ENCODE measurements around the gene ZFAND3.

ZFAND3 gene

DNA sequence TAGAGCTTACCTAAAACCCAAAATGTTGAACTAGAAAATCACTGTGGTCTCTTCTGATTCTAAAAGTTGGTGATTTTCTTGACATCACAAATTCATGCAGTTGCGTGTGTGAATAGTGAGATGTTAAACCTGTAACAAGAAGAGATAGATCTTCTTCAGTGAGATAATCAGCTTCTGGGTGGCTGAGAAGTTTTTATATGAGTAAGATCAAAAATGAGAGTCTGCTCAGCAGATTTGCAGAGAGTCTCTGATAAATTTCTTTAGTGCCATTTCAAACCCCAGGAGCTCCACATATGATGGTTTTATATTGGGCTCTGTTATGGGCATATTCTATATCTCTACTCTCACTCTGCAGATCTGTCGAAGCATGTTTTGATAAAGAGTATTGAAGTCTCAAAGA, 185.4 kb downstream of the ZFAND3 start:
- DNase-seq (ENCODE audit: low read depth), result no peak

DNA sequence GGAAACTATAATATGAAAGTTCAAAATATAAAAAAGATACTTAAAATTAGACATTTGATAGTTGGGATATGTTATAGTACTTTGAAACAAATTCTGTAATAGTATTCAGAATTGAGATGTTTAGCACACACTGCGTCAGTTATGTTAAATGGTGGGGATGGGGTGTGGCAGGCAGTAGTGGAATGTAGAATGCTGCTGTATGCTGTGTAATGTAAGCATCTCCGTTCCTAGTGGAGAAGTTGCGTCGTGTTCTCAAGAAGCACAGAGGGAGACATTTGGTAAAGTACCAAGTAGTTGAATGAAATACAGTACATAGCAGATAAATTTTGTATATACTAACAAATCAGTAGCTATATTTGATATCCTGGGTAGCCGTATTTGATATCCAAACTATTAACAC, 192.4 kb downstream of the ZFAND3 start:
- no peak for DNase-seq (ENCODE audit: low read depth)

DNA sequence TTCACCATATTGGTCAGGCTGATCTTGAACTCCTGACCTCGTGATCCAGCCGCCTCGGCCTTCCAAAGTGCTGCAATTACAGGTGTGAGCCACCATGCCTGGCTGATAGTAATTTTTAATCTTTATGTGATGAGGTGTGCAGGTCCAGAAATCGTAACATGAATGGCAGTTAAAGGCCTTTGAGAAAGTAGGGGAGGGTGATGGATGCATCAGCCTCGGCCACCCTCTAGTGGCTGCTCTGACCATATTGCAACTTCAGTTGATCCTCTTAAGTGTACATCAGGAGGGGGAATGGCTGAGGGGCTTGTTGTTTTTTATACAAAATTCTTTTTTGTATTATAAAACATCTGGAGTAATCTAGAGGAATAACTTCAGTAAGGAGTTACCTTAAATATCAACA, 193.0 kb downstream of the ZFAND3 start:
- no peak for DNase-seq (ENCODE audit: low read depth)

DNA sequence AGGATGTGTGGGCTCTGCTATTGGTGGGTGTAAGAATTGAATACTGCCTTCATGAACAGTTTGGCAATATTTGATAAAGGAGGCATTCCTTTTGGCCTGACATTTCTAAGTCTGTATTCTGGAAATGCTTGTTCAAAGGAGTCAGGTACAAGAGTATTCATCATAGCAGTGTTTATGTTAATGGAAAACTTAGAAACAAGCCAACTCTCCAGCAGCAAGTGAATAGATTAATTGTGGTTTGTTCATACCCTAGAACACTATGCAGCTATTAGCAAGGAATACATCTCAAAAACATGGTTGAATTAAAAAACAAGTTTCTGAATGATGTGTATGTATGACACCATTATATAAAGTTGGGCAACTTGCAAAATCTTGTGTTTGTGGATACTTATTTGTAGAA, 195.8 kb downstream of the ZFAND3 start:
- DNase-seq (ENCODE audit: low read depth), result no peak

DNA sequence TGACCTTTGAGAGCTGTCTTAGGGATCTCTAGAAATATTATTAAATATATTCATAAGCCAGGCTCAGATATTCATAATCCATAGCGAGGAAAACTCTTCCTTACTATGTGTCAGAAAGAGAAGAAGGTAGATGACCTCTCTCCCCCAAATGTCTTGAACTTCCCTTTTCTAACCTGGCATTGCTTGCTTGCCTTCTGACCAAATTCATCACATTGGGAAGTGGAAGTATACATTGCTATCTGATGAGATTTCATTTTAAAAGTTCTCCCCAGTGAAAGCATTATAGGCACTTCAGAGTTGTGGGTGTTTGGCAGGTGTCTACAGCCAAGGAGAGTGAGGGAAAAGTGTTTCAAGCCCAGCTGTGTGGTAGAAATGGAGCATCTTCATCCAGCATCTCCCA, 197.3 kb downstream of the ZFAND3 start:
- no peak for DNase-seq (ENCODE audit: low read depth)

DNA sequence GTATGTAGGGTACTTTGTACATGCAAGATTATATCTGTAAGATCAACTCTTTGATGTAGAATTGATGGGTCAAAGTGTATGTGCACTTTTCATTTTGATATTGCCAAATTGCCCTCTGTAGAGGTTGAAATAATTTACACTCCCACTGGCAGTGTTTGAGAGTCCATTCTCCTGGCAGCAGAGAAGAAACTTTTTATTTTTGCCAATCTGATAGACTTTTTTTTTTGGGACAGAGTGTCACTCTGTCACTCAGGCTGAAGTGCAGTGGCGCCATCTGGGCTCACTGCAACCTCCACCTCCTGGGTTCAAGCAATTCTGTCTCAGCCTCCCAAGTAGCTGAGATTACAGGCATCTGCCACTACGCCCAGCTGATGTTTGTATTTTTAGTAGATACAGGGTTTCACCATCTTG, 199.2 kb downstream of the ZFAND3 start:
- DNase-seq (ENCODE audit: low read depth), result no peak

DNA sequence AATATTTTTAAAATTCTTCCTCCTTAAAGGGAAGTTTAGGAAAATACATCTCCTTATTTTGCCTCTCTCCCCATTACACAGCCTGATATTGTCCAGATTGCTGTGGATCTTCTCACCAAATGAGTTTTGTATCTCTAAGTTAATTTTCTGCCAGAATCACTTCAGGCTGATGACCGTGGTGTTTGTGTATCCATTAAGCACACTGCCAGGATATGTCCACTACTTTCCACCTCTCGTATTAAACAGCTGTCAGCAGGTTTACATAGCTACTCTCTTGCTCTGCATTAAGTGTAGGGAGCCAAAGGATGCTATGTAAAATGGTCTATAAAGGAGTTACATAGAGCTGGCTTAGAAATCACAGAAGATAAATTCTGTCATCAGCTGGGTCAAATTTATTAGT, 201.1 kb downstream of the ZFAND3 start:
- no peak for DNase-seq (ENCODE audit: low read depth)

DNA sequence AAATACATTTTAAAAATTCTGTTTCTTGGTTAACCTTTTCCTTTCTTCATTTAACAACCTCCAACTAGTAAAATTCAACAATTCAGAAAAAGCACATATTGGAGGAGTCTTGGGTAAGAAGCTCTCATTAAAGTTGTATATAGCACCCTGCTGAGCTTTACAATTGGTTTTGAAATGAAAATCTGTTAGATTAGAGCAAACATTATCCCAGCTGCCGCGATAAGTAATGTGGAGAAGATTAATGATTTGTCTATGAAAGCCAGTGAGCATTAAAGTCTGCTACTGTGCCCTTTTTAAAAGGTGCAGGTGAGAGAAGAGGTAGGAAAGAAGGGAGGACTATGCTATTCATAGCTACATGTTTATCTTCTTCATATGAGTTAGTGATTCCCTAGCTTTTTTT, 201.5 kb downstream of the ZFAND3 start:
- no peak for DNase-seq (ENCODE audit: low read depth)

DNA sequence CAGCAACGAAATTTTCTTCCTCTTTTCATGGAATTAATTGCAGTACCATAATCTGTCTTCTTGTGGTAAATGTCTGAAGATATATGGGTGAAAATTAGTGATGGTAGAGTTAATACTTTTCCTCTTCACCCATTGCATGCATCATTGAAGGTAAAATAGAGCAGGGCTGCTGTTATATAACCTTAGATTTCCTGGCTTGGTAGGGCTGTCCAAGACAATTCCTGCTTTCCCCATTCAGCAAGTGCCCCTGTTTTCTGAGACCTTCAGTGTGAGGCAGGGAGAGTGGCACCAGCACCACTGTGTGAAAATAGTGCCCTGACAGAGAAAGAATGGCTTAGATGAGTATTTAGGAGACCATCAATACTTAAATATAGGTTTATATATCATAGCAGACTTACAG, 202.0 kb downstream of the ZFAND3 start:
- DNase-seq (ENCODE audit: low read depth), result no peak

DNA sequence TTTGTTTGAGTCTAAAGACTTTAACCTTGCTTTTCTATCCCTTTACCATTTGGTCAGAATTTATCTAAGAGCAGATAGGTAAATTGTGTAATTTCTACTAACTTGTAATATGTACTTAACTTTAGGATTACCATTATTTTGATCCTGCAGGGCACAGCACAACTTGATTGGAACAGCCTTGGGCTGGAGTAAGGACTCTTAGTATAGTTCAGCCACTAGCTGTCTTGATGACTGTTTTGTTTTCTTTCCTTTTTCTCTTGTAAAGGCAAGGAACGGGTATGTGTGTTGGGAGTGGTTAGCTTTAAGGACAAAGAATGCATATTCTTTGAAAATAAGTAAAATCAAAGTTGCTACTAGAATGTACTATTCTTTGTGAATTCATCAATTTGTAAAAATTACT, 203.2 kb downstream of the ZFAND3 start:
- no peak for DNase-seq (ENCODE audit: low read depth)

DNA sequence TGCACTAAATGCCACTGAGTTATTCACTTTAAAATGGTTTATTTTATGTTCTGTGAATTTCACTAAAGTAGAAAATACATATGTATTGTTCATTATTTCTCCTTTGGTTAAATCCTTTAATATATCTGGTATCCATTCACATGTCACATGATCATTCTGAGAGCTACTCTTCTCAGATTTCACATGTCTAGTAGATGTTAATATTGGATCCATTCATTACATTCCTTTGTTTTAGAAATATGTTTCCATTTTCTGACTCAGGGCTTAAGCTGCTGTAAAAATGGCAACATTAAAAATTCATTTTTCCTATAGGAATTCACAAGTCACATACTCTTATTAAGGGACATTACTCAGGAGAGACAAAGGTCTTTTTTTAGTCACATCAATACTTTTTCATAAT, 205.4 kb downstream of the ZFAND3 start:
- DNase-seq (ENCODE audit: low read depth), result no peak

DNA sequence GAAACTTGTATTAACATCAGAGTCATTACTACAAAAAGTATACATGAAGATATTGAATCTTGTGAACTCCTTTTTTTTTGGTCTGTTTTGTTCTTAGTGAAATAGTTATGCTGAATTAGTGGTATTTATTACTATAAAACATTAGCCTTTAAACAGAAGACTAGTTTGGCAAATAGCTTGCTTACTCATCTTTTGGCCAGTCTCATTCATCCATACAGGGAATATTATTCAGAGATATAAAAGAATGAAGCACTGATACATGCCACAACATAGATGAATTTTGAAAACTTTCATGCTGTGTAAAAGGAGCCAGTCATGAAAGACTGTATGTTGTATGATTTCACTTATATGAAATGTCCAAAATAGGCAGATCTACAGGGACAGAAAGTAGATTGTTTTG, 205.9 kb downstream of the ZFAND3 start:
- DNase-seq (ENCODE audit: low read depth), result no peak

DNA sequence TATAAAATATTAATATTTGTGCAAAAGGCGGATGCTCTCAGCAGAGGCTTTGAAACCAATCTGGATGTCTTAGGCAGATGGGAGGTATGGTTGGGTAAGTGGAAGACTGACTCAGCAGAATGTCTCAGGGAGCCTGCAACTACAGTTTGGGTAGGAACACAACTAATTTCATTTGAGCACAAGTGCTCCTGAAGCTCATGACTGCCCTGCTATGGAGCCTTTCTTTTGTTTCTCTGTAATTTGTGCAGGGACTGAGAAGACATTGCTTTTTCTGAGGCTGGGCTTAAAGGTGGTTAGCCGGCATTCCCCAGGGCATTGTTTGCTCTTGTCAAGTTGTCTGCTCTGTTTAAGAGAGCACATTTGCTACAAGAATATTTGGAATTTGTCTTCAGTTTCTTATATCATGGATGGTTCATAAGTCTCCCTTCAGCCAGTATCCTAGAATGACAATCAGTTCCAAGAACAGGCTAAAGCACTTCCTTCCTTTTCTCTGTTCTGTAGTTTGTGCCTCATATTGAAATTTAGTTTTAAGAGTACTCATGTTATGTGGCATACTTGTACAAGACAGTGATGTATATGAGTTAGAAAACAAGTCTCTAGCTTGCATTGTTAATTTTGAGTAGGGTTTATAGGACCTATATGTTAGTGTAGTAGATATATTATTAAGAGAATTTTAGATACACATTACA, 208.3 kb downstream of the ZFAND3 start:
- no peak for DNase-seq (ENCODE audit: low read depth)

DNA sequence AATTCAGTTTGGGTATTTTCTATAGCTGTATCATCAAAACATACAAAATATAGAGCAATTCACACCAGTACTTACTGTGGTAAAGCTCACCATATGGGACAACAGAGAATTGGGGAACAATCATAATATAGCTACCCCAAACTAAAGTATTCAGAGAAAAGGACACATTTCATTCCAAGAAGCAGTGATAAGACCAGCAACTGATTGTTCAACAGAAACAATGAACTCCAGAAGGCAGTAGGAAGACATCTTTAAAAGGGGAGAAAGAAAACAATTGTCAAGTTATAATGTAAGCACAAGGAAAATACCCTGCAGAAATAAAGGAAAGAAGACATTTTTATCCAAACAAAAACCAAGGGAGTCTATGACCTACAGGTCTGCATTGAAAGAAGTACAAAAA, 210.9 kb downstream of the ZFAND3 start:
- no peak for DNase-seq (ENCODE audit: low read depth)

DNA sequence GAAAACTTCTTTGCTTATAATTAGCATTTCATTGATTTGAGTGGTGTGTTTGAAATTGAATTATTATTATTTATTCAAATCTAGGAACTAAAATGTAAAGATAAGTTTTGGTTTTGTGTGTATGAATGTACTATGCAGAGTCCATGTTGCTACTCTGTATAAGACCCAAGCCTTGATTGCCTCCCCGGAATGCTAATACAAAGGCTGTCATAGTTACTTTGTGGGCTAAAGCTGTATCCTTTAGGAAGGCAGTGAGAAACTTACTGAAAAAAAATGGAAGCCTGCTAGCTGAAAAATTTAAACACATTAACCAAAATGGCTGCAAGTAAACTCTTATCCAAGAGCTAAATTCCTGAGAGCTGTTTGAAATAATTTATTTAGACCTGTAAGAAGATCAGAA, 213.3 kb downstream of the ZFAND3 start:
- DNase-seq (ENCODE audit: low read depth), result no peak

DNA sequence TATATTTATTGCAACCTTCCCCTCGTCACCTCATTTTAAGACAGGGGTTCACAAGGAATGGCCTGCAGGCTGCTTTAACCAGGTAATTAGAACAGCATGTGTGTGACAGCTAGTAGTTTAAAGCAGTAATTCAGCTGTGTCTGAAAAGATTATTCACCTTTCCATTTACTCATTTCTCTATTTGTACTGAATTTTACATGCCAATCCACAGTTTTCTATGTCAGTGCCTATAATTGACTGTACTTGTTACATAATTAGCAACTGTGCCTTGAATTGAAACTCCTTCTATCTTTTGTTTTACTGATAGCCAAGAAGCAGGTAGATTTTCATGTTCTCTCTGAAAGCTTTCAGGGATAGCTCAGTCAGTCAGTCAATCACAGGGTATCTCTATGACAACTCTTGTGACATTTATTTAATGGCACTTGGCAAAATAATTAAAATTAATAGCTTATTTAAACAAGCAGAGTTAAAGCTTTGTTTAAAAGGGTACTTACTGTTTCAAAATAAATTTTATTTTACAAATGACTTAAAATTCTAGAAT, 214.0 kb downstream of the ZFAND3 start:
- no peak for DNase-seq (ENCODE audit: low read depth)

DNA sequence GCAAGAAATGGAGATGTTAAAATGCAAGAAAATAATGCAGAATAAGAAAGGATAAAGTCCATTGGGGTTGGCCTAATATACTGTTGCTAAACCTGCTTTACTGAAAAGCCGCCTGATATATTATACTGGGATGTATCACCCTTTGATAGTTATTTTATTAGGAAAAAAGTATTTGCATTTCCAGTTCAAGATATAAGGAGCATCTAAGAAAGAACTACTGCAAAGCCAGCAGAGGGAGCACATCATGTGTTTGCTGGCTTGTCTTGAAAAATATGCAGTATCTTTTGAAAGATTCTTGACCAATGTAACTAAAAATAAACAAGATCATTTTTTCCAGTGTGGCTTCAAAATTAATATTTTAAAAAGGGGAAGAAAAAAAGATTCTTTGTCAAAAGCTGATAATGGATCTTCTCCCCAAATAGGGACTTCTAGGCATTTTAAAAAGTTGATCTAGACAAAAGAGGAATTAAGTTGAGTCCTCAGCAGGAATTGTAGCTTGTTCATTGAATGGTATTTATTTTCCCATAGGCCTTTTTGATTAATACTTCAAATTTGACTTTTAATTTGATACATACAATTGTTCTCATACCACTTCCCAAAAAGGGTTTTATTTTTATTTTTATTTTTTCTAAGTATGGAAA, 214.9 kb downstream of the ZFAND3 start:
- no peak for DNase-seq (ENCODE audit: low read depth)

DNA sequence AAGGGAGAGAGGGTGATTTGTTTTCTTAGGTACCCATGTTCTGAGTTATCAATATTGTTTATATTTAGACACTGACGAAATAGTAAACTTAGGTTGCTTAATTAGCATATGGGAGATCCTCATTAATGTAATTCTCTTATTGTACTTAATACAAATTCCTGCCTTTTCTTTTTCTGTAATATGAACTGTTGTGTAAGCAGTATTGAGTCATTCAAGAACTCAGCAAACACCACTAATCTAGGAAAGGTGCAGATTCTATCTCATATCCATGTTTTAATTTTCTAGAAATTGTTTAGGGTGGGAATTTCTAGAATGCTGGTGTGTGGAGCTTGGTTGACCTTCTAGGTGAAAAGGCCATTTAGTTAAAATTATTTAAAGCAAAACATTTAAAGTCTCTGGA, 216.0 kb downstream of the ZFAND3 start:
- no peak for DNase-seq (ENCODE audit: low read depth)

DNA sequence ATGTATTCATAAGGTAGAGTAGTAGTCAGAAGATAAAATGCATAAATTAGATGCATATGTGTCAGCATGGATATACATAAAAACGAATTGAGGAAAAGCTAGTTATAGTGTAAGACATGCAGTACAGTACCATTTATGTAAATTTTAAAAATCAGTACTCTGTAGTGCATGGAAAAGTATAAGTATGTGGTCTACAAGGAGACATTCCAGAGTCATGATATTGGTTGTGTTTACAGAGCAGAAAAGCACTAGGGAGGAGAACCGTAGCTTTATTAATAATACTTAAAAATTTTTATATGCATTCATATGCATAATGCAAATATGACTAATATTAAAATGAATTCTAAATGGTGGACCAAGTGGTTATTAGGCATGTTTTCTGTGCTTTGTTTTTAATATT, 220.0 kb downstream of the ZFAND3 start:
- no peak for DNase-seq (ENCODE audit: low read depth)

DNA sequence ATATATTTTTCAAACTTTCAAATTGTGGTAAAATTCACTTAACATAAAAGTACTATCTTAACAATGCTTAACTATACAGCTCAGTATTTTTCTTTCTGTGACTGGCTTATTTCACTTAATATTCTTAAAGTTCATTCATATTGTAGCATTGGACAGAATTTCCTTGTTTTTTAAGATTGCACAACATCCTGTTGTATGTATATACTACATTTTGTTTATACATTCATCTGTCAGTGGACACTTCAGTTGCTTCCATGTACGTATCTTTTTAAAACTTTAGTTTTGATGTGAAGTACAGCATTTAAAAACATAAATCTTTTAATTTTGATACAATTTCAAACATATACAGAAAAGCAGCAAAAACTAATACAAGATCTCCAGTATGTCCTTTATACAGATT, 220.7 kb downstream of the ZFAND3 start:
- no peak for DNase-seq (ENCODE audit: low read depth)

DNA sequence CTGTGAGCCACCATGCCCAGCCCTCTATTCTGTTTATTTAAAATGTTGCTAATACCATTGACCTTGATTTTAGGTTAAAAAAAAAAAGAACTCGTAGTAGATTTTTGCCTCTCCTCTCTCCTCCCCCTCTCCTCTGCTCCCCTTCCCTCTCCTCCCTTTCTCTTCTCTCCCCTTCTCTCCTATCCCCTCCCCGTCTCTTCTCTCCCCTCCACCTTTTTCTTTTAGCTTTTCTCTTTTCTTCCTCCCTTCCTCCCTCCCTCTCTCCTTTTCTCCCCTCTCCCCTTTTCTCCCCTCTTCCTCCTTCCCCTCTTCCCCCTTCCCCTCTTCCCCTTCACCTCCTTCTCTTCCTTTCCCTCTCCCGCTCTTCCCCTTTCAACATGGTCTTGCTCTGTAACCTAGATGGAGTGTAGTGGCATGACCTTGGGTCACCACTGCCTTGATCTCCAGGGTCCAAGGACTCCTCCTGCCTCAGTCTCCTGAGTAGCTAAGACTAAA, 223.8 kb downstream of the ZFAND3 start:
- DNase-seq (ENCODE audit: low read depth), result no peak

DNA sequence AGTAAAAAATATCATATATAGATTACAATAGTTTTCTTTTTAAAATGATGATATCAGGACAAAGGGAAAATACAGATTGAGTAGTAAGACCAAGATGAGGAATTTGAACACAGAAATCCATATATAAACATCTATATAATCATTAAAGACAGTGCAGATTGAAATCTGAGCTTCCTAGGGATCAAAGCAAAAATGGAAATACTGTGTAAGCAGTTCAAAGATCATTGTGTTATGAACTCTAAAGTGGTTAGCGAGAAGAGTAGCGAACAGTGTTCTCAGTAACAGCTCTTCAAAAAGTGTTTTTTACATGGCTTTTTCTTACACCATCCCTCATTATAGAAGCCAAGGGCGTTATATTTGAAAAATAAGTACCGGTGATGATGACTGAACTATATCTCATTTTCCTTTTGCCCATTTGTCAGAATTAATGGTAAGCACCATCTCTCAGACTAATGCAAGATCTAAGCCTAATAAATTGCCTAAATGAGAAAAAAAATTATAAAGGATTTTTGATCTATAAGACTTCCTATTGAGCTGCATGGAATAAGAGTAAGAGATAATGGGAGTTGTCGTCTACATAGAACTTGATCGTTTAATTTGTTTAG, 226.3 kb downstream of the ZFAND3 start:
- no peak for DNase-seq (ENCODE audit: low read depth)

DNA sequence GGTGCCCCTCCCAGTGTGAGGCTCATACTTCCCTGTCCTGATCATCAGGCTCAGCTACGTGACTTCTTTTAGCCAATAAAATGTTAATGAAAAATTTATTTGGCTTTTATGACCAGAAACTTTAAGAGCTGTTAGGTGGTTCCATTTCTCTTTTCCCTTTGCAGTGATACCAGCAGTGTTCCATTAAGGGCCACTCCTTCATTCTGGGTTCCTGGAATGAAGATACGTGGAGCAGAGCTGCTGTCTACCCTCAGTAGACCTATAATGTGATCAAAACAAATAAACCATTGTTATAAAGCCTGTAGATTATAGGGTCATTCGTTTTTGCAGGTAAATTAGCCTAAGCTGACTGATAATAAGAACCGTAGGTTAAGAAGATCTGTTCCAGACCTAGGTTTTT, 228.0 kb downstream of the ZFAND3 start:
- no peak for DNase-seq (ENCODE audit: low read depth)
